Neutrophil (primary cell): Measurements from ENCODE around the gene SORCS2.

ENCODE experiments used
- H3K27ac ChIP-seq: fragments of 200-600 bp; sonication (generic); 2 replicates; pipeline ENCODE4 v1.5.1; 2016; ENCODE audit warnings: mild to moderate bottlenecking, moderate library complexity
- H3K27me3 ChIP-seq: fragments of 200-600 bp; sonication (generic); 2 replicates; pipeline ENCODE4 v1.6.0; 2016; ENCODE audit warnings: mild to moderate bottlenecking
- H3K36me3 ChIP-seq: fragments of 200-600 bp; sonication (generic); 2 replicates; pipeline ENCODE4 v1.5.1; 2017
- H3K4me1 ChIP-seq, 2 experiments: fragments of 200-600 bp in 1 of 2; sonication (generic) in 1 of 2; 1 replicate in 1 of 2; 2 replicates in 1 of 2; pipeline versions ENCODE4 v1.5.1 to v1.6.1; 2013 to 2016; ENCODE audit warnings: low read depth in 1 of 2, low read length in 1 of 2, mild to moderate bottlenecking in 1 of 2, moderate library complexity in 1 of 2; ENCODE audit not compliant: control insufficient read depth in 1 of 2, insufficient read depth in 1 of 2
- H3K4me3 ChIP-seq, 2 experiments: fragments of 200-600 bp in 1 of 2; sonication (generic) in 1 of 2; 1 replicate in 1 of 2; 2 replicates in 1 of 2; pipeline ENCODE4 v1.5.1; 2013 to 2016; ENCODE audit warnings: low read depth in 1 of 2, low read length in 1 of 2, mild to moderate bottlenecking in 1 of 2, moderate library complexity in 1 of 2
- H3K9me3 ChIP-seq: fragments of 200-600 bp; sonication (generic); 2 replicates; pipeline ENCODE4 v1.5.1; 2016
- TF ChIP-seq, protein P1 (sequence below): fragments of 200-600 bp; sonication (generic); IDR thresholded peaks from 2 replicates; pipeline ENCODE4 v1.5.1; 2016; ENCODE audit warnings: antibody characterized with exemption

The SORCS2 gene

GRCh38 chr4:7167706-7168105 is 24.6 kb upstream of the SORCS2 start:
- H3K27me3 ChIP-seq: peaks cover 12% of the 10 kb centered on the region
- no peaks in the 10 kb centered on the region for H3K9me3 ChIP-seq
- TF ChIP-seq, protein P1, sequence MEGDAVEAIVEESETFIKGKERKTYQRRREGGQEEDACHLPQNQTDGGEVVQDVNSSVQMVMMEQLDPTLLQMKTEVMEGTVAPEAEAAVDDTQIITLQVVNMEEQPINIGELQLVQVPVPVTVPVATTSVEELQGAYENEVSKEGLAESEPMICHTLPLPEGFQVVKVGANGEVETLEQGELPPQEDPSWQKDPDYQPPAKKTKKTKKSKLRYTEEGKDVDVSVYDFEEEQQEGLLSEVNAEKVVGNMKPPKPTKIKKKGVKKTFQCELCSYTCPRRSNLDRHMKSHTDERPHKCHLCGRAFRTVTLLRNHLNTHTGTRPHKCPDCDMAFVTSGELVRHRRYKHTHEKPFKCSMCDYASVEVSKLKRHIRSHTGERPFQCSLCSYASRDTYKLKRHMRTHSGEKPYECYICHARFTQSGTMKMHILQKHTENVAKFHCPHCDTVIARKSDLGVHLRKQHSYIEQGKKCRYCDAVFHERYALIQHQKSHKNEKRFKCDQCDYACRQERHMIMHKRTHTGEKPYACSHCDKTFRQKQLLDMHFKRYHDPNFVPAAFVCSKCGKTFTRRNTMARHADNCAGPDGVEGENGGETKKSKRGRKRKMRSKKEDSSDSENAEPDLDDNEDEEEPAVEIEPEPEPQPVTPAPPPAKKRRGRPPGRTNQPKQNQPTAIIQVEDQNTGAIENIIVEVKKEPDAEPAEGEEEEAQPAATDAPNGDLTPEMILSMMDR: no peak
- no peaks in the 10 kb centered on the region for H3K36me3 ChIP-seq
- no peak overlapping the region for H3K4me3 ChIP-seq
- H3K27ac ChIP-seq: no peak overlapping the region
- H3K4me1 ChIP-seq: no peaks in the 10 kb centered on the region

DNA sequence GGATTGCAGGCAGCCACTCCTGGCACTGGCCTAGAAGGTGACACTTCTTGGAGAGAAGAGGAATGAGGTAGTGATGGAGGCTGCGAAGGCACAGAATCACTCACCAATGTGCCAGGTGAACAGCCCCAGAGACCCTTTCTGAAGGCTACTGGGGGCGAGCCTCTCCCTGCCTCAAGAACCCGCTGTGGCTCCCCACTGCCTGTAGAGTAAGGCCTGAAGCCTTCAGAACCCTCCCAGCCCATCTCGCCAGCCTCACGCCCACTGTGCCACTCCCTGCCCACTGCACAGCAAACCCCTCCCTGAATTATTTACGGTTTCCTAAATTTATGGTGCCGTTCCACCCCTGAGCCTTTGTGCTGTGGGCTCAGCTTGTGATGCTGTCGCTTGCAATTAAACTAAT is 24.2 kb upstream of the SORCS2 start:
- no peak overlapping the region for H3K4me3 ChIP-seq
- no peak overlapping the region for H3K27ac ChIP-seq
- H3K9me3 ChIP-seq: no peaks in the 10 kb centered on the region
- peaks cover 16% of the 10 kb centered on the region for H3K27me3 ChIP-seq
- H3K4me1 ChIP-seq: no peaks in the 10 kb centered on the region
- H3K36me3 ChIP-seq: no peaks in the 10 kb centered on the region
- TF ChIP-seq, protein P1: no peak

DNA sequence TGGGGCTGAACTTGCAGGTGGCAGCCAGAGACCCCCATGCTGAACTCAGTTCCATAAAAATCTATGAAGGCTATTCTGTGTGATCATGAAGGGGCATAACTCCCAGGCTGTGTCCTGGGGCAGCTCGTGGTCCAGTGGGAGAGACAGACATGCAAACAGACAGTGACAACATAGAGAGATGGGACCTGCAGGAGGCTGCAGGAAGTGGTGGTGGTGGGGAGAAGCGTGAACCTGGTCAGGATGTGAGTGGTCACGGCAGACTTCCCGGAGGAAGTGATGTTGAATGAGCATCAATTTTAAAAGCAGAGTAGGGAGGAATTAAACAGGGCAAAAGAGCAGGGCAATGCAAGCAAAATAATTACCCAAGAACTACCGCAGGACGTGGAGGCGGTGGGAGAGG is 23.2 kb upstream of the SORCS2 start:
- H3K36me3 ChIP-seq: no peaks in the 10 kb centered on the region
- peaks cover 17% of the 10 kb centered on the region for H3K27me3 ChIP-seq
- no peak overlapping the region for H3K27ac ChIP-seq
- H3K4me1 ChIP-seq: no peaks in the 10 kb centered on the region
- H3K9me3 ChIP-seq: no peaks in the 10 kb centered on the region
- TF ChIP-seq, protein P1: no peak
- H3K4me3 ChIP-seq: no peak overlapping the region

GRCh38 chr4:7170012-7170411 is 22.3 kb upstream of the SORCS2 start:
- no peaks in the 10 kb centered on the region for H3K9me3 ChIP-seq
- peaks cover 17% of the 10 kb centered on the region for H3K27me3 ChIP-seq
- no peak overlapping the region for H3K4me3 ChIP-seq
- H3K36me3 ChIP-seq: no peaks in the 10 kb centered on the region
- H3K4me1 ChIP-seq: no peaks in the 10 kb centered on the region
- H3K27ac ChIP-seq: no peak overlapping the region
- TF ChIP-seq, protein P1: no peak

- Histone ChIP-seq H3K4me3 (no peak overlapping the region), H3K36me3 (no peaks in the 10 kb centered on the region), H3K27me3 (peaks cover 21% of the 10 kb centered on the region), H3K9me3 (no peaks in the 10 kb centered on the region), H3K27ac (no peak overlapping the region), H3K4me1 (no peaks in the 10 kb centered on the region)
- TF ChIP-seq, protein P1: no peak
Measured at GRCh38 chr4:7171191-7171900, 21.0 kb upstream of the SORCS2 start.
